Measurements from ENCODE around the gene CRBN. TPM values are rescaled to one million over a fixed set of nuclear protein-coding genes. Genes with fewer than 3 reads are reported as not detected.

Gene CRBN
- total RNA-seq, 1 experiment from 2014 or later = 34.9 TPM

- TF ChIP-seq CTCF (conservative IDR thresholded peaks at IDR 0.05) = no peak
- TF ChIP-seq EZH2 (IDR thresholded peaks at IDR 0.05; ENCODE audit: low read depth) = no peak
- no peaks in the 10 kb centered on the region for H3K79me2 ChIP-seq (ENCODE audit: low read depth)
These were observed 37.6 kb downstream of the CRBN start for GRCh38 chr3:3141939-3142338.

GRCh38 chr3:3137526-3137925, 42.0 kb downstream of the CRBN start:
- no peak for TF ChIP-seq EZH2 (IDR thresholded peaks at IDR 0.05; ENCODE audit: low read depth)
- no peak for TF ChIP-seq CTCF (conservative IDR thresholded peaks at IDR 0.05)
- intact Hi-C loops (cut with micrococcal nuclease; ENCODE audit: unreplicated experiment) = no loop called here
- H3K36me3 ChIP-seq (ENCODE audit: low read depth) = 0 out of 2 replicates have a peak, but pooled peaks cover 4% of the 10 kb centered on the region
- POLR2A ChIA-PET (ENCODE audit: unreplicated experiment) = no interaction called here
- no peaks in the 10 kb centered on the region for H3K4me1 ChIP-seq (replicated peaks; ENCODE audit: insufficient read depth)
- no peaks in the 10 kb centered on the region for H3K9me3 ChIP-seq (ENCODE audit: insufficient read depth, low read depth)
- no peaks in the 10 kb centered on the region for H4K20me1 ChIP-seq (ENCODE audit: insufficient read depth)
- CTCF ChIA-PET = no interaction called here
- H3K27ac ChIP-seq = no peak overlapping the region
- no peak overlapping the region for H3K4me3 ChIP-seq
- no peak for DNase-seq
- no TSS peak for BruUV-seq (replicated peaks)
- no peaks in the 10 kb centered on the region for H3F3A ChIP-seq (ENCODE audit: insufficient read depth, low read depth)
- no peaks in the 10 kb centered on the region for H3K9me2 ChIP-seq (ENCODE audit: insufficient read depth)
- no peak overlapping the region for H3K4me2 ChIP-seq
- H3K27me3 ChIP-seq (ENCODE audit: insufficient read depth, low read depth) = no peaks in the 10 kb centered on the region
- no peak overlapping the region for H2AFZ ChIP-seq
- no peaks in the 10 kb centered on the region for H3K79me2 ChIP-seq (ENCODE audit: low read depth)

More at GRCh38 chr3:3141939-3142338, 37.6 kb downstream of the CRBN start:
- Histone ChIP-seq H3K36me3 (ENCODE audit: low read depth) (peaks cover 4% of the 10 kb centered on the region; the same call in 1 of the 2 replicates), H2AFZ (no peak overlapping the region), H3K27me3 (ENCODE audit: insufficient read depth, low read depth) (no peaks in the 10 kb centered on the region), H3K4me3 (no peak overlapping the region), H3K27ac (no peak overlapping the region), H4K20me1 (ENCODE audit: insufficient read depth) (no peaks in the 10 kb centered on the region), H3K4me2 (no peak overlapping the region), H3K4me1 (replicated peaks; ENCODE audit: insufficient read depth) (no peaks in the 10 kb centered on the region), H3K9me3 (ENCODE audit: insufficient read depth, low read depth) (no peaks in the 10 kb centered on the region), H3F3A (ENCODE audit: insufficient read depth, low read depth) (no peaks in the 10 kb centered on the region), H3K9me2 (ENCODE audit: insufficient read depth) (no peaks in the 10 kb centered on the region)
- no peak for DNase-seq
- intact Hi-C loops (cut with micrococcal nuclease; ENCODE audit: unreplicated experiment) = no loop called here
- ChIA-PET POLR2A (ENCODE audit: unreplicated experiment) (no interaction called here), CTCF (no interaction called here)
- BruUV-seq (replicated peaks) = no TSS peak

DNA sequence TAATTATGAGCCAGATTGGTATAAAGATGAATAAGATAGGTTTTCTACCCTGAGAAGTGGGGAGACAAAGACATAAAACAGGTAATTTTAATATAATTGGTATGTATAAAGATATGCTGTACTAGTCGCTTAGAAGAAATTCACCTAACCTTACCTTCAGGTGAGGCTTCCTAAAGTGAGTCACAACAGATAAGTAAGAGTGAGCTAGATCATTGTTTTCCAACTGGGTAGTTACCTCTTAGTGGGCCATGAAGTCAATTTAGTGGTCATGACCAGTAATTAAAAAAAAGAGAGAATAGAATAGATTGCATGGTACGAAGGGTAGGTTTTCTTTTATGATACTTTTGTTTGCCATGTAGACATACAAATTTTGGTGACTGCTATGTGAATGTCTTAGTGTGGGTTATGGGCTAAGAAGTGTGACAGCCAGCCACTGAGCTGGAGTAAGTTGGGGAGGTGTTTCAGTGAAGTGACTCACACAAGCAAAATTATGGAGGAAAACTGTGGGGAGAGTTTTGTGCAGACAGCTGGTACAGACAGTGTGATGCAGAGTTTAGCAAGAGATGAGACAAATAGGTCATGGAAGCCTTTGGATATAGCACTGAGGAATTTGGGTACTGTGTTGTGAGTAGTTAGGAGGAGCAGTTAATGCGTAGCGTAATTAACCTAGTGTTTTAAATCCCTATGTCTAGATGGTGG, 44.6 kb downstream of the CRBN start:
- intact Hi-C loops (cut with micrococcal nuclease; ENCODE audit: unreplicated experiment) = no loop called here
- Histone ChIP-seq H3K36me3 (ENCODE audit: low read depth) (no peaks in the 10 kb centered on the region), H3K4me2 (no peak overlapping the region), H3K4me3 (no peak overlapping the region), H3K27ac (no peak overlapping the region), H3K27me3 (ENCODE audit: insufficient read depth, low read depth) (no peaks in the 10 kb centered on the region), H3K79me2 (ENCODE audit: low read depth) (no peaks in the 10 kb centered on the region), H3K9me2 (ENCODE audit: insufficient read depth) (no peaks in the 10 kb centered on the region), H4K20me1 (ENCODE audit: insufficient read depth) (no peaks in the 10 kb centered on the region), H2AFZ (no peak overlapping the region), H3K4me1 (replicated peaks; ENCODE audit: insufficient read depth) (no peaks in the 10 kb centered on the region), H3K9me3 (ENCODE audit: insufficient read depth, low read depth) (no peaks in the 10 kb centered on the region), H3F3A (ENCODE audit: insufficient read depth, low read depth) (no peaks in the 10 kb centered on the region)
- ChIA-PET POLR2A (ENCODE audit: unreplicated experiment) (no interaction called here), CTCF (no interaction called here)
- DNase-seq = no peak
- TF ChIP-seq CTCF (conservative IDR thresholded peaks at IDR 0.05) (no peak), EZH2 (IDR thresholded peaks at IDR 0.05; ENCODE audit: low read depth) (no peak)
- BruUV-seq (replicated peaks) = no TSS peak
